T-helper 9 cell (primary cell): ENCODE data around the gene LRP11.
"Not testable (repeated sequence)": the region's sequence is repeated elsewhere in the genome, so short reads cannot be mapped to it uniquely, and the experiment has no call there.

Source experiments
- DNase-seq: peaks from one replicate; pipeline ENCODE4 v3.0.0-alpha.2; 2020

LRP11 gene

DNA sequence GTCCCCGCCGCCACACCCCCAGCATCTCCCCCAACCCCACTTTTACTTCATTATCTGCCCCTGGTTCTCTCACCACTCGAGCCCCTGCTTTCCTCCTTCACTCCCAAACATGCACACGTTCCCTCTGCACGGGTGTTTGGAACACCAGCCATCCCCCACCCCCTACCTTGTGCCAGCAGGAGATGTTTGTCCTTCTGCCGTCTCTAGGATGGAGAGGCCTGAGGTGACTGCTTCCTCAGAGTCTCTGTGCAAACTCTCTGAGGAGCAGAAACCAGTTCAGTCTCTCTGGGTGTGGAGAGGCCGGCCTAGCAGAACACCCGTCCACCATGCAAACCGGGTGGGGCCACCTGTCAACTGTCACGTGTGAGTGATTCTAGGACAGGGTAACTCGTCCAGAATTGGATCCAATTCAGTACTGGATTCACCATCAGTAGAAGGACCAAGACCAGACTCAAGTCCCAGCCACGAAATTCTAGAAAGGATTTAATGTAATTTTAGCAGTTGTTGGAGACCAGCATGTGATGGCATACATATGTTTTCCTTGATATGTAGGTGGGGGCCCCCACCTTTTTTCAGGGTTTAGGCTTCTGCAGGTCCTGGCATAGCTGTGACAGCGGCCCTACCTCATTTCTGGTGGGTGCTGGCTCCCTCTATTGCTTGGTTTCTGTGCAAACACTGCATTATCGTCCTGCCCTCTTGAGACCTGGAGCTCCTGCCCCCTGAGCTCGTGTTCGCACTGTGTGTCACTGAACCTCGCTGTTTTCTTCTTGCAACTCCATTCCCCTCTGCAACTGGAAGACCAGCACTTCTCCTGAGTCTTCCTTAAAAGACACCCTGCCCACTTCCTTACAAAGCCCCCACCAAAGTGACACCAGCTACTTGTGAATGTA is 33.9 kb upstream of the LRP11 start, which contains the start of gene RAET1E:
Gene RAET1E (minus strand): TSS at position 259 of the 890 bp plus-strand sequence. CDS start 7,212 bp downstream, outside the sequence.
- no peak for DNase-seq

DNA sequence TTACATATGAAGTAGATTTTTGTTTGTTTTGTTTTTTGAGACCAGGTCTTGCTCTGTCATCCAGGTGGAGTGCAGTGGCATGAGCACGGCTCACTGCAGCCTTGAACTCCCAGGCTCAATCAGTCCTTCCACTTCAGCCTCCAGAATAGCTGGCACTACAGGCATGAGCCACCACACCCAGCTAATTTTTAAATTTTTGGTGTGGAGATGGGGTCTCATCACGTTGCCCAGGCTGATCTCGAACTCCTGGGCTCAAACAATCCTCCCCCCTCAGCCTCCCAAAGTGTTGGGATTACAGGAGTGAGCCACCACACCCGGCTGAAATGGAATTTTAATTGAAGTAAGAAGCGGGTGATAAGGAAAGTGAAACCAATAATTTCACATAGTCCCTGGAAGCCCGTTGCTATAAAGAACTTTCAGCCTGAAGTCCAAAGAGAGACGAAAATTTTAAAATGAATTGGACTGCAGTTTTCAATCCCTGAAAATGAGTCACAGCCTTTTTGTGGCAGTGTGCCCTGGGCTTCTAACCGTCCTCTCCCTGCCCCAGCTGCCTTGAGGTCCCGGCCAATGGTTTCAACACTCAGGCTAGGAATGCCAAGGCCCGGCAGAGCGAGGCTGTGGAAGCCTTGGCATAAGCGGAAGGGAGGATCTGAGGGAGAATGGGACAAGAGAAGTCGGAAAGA is 33.0 kb upstream of the LRP11 start:
- DNase-seq: no peak

GRCh38 chr6:149896491-149896890 is 32.3 kb upstream of the LRP11 start:
- DNase-seq: no peak

GRCh38 chr6:149895833-149896271 is 31.7 kb upstream of the LRP11 start:
- no peak for DNase-seq

GRCh38 chr6:149895048-149895590 is 31.0 kb upstream of the LRP11 start:
- DNase-seq: no peak

DNA sequence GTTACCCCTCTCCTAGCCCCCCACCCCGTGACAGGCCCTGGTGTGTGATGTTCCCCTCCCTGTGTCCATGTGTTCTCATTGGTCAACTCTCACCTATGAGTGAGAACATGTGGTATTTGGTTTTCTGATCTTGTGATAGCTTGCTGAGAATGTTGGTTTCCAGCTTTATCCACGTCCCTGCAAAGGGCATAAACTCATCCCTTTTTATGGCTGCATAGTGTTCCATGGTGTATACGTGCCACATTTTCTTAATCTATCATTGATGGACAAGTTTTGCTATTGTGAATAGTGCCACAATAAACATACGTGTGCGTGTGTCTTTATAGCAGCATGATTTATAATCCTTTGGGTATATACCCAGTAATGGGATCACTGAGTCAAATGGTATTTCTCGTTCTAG is 27.7 kb upstream of the LRP11 start:
- not testable (repeated sequence) for DNase-seq

DNA sequence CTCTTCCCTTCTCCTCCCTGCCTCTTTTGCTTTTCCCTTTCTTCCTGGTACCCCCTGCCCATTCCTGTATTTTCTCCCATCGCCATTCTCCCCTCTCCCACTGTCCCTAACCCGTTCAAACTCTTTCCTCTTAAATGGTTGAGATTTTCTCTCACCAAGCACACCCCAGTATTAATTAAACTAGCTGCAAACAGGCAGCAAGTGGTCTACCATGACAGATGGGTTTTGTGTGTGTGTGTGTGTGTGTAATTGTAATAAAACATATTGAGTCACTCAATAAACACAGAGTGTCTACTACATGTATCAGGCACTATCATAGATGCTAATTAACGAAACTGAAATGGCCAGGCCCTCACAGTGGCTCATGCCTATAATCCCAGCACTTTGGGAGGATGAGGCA is 27.1 kb upstream of the LRP11 start:
- no peak for DNase-seq

DNA sequence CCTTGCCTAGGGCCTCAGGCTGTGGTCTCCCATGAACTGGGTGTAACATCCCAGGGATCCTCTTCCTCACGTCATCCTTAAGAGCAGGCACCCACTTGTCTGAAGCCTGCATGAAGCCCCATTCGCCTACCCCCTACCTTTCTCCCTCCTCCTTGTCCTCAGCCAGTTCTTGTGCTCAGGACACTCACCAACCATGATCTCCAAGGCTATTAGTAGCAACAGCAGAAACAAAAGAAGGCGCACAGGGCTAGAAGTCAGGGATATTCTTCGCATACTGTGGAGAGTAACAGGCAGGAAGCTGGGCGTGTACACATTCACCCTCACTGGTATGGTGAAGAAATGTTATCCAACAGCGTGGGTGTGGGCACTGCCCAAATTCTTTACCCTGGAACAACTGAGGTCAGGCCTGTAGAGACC is 26.5 kb upstream of the LRP11 start:
- DNase-seq: no peak

DNA sequence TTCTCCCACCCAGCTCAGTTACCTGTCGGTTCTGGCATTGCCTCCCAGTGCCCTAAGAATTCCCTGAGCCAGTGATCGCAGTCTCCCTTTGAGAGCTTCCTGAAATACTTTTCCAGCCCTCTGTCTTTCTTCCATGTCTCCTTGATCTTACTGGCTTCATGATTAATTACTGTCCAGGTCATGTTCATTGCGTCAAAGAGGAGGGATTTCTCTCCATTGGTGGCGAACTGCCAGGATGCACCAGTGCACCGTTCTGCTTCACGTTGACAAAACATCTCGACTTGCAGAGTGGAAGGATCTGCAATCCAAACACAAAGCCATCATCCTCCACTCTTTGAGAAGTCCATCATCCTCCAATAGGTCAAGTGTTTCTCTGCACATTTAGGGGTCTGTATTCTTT is 25.2 kb upstream of the LRP11 start:
- no peak for DNase-seq

DNA sequence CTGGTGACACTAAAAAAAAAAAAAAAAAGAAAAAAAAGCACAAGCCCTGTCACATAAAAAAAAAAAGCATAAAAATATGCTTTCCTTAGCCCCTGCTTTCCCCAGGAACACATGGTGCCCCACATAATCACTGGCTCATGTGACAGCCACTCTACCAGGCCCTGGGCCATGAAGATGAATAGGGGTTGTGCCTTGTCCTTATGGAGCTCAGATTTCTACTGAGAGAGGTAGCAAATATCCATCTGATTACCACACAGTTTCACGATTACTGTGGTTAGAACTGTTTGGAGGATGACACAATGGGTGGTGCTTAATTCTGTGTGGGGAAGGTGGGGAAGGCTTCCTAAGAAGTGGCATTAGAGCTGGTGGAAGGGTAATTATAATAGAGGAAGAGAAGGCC is 24.5 kb upstream of the LRP11 start:
- no peak for DNase-seq

DNA sequence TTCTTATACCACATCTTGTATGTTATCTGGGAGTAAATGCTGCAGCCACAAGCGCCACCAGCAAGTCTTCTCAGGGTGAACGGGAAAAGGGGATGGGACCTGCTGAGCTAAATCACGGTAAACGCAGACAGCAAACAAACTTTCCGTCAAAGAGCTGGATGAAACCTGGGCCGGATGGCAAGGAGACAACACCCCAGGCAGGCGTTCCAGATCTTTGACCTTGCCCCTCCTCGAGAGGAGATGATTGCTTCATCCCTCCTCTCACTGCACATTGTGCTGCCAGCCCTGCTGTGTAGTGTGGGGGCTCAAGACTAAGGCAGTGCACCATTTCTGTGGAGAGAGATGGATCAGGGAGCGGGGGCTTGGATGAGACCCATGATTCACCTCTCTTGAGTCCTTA is 23.9 kb upstream of the LRP11 start:
- no peak for DNase-seq

DNA sequence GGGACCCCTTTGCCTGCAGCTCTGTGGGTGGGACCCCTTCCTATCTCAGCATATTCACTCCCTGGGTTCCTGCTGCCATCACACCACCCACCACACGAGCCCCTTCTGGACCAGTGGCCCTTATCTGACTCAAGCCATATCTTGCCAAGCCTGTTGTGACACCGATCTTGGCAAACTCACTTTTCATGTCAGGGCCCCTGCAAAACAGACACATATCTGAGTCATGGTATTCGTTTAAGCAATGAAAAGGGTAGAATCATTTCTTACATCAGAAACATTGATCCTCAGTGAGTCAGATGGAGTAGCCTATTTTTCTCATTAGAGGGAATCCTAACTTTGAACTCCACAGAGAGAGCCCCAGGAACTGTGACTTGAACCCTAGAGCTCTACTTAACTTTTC is 23.2 kb upstream of the LRP11 start:
- DNase-seq: no peak

DNA sequence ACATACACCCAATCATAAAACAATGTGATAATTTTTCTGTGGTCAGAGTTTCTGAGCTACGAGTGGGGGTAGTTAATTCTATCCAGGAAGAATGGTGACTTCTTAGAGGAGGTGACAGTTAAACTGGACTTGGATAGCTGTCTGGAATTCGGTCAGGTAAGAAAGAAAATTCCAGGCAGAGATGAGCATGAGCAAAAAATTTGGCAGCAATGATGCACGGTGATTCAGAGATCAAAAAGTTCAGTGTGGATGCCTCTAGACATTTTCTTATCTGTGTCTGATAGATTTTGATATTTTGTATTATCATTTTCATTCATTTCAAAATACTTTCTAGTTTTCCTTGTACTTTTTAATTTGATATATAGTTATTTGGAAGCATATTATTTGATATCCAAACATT is 21.7 kb upstream of the LRP11 start:
- no peak for DNase-seq

DNA sequence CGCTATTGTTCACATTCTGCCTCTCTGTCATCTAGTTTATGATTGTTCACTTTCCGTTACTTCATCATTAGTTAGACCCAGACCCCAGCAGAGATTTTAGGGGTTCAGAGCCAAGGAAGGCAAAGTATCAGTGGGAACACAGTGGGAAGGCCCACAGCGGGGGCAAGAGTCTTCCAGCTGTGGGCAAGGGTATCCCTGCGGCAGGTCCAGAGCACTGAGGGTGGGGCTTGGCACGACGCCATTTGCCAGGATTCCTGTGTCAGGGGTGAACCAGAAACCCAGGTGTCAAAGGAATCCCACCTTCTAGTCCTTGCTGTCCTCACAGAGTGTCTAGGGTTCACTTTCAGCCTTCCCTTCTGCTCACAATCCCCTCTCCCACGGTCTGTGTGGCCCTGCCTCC is 20.5 kb upstream of the LRP11 start:
- DNase-seq: no peak

GRCh38 chr6:149884215-149884614 is 20.1 kb upstream of the LRP11 start:
- DNase-seq: no peak

GRCh38 chr6:149881860-149882259 is 17.7 kb upstream of the LRP11 start:
- DNase-seq: no peak

DNA sequence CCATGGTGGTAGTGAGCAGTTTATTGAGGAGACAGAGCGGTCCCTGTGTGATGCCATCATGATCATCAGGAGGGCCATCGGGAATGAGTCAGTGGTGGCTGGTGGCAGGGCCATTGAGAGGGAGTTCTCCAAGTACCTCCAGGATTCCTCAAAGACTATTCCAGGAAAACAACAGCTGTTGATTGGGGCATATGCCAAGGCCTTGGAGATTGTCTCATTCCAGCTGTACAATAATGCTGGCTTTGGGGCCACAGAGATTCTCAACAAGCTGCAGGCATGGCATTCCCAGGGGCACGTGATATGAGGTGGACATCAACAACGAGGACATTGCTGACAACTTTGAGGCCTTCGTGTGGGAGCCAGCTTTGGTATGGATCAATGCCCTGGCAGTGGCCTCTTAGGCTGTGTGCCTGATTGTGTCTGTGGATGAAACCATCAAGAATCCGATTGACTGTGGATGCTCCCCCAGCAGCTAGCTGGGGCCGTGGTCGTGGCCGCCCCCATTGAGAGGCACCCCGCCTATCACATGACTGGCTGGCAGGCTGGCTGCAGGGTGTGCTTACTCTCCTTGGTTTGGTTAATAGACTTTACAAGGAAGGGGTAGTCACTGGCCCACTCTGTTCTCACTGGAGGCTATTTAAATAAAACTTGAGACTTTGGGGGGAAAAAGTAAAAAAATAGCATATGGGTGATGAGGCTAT is 17.1 kb upstream of the LRP11 start:
- DNase-seq: no peak

DNA sequence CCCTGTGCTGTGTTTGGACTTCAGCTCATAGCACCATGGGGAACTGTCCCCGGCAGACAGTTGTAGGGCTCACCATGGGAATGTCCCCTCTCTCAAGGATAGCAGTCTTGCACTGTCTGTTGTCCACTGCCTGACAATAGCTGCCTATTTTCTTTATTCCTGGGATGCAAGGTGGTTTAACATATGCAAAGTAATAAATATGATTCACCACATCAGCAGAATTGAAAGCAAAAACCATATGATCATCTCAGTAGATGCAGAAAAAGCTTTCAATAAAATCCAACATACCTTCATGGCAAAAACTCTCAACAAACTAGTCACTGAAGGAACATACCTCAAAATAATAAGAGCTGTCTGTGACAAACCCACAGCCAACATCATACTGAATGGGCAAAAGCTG is 13.5 kb upstream of the LRP11 start:
- no peak for DNase-seq

DNA sequence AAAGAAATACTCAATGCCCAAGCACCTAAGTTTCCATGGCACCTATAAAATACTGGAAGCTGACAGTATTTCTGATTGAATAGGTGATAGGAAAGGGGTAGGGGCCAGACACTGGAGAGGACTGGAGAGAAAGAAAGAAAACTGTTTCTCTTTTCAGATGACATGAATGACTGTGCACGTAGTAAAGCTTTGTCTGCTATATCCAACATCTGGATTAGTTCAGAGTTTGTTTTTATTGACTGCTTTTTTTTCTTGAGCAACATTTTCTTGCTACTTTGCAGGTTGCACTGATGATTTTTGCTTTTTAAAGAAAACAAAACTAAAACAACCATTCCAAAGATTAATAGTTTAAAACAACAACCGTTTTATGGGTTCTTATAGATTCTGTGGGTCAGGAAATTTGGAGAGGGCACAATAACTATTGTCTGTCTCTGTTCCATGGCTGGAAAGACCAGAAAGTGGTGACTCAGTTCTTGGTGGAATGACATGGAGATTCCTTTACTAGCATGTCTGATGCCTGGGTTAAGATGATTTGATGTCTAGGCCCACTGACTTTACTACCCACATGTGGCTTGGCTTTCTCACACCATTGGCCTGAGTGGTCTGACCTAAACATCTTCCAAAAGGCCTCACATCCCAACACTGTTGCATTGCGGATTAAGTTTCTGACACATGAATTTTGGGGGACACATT is 12.2 kb upstream of the LRP11 start:
- DNase-seq: no peak

- DNase-seq: no peak
Observed at GRCh38 chr6:149872233-149872632, 8.1 kb upstream of the LRP11 start.

GRCh38 chr6:149871182-149871581 is 7.0 kb upstream of the LRP11 start:
- no peak for DNase-seq

DNA sequence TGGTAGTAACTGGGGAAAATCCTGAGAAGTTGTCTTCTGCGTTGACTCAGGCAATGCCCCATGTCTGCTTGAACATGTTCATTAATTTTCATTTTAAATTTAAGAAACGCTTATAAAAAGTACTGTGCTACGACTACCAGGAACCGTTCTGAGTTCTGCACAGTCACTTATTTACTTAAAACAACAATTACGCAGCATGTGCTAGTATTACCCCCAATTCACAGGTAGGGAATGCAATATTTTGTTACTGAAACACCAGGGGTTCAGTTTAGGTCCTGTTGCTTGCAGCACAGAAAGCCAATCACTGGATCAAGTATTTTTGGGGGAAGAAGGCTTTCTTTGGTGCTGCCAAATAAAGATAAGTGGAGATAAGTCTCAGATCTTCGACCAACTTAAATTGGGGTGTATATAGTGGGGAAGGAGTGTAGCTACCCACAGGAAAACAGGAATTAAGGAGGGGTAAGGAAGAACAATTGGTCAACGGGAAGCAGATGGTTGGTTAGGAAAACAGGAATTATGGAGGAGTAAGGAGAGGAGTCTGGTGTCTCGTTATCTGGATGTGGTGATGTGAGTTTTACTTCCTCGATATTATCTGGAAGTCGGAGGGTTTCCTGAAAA is 5.2 kb upstream of the LRP11 start:
- no peak for DNase-seq
